HG03521 (cell line): Measurements from ENCODE around the gene NEURL4.
A peak's percentile ranks its signal among the peaks of the same experiment; 100 is the strongest.

Source experiments
- ATAC-seq: cut with Tn5 transposase; IDR thresholded peaks from one replicate; pipeline ENCODE4 v1.9.1; 2021; ENCODE audit warnings: mild to moderate bottlenecking, moderate library complexity; ENCODE audit not compliant: unreplicated experiment

NEURL4 gene

DNA sequence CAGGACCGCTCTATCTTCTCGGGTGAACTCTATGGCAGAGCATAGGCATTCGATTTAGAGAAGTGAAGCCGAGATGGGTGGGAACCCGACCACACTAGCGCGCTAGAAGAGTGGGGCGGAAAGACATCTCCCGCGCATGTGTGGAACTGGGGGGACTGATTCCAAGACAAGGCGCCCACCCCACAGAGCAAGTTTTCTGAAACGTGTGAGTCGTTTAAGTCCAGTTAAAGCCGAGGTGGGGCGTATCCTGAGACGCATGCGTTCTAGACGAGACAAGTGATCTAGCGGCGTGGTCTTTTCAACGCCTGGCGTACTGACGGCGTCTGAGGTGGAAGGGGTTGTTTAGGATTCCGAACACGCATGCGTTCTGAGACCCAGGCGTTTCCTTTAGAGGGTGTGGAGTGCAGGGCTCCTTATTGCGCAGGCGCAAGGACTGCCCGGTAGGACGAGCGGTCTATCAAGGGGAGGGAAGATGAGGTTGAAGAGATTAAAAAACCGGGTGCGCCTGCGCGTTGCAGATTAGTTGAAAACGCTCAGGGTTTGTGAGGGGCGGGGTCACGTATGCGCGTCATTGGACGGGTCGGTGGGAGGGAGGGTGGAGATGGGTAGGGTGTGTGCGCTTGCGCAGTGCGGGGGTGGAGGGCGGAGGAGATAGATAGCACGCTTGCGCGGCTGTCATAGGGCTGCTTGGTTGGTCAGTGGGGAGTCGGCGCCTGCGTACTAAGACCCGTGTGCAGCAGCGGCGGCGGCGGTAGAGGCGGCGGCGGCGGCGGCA, 22.0 kb downstream of the NEURL4 start, which contains the start of gene EIF5A:
TSS of gene EIF5A (plus strand) at position 718 of the 775 bp plus-strand sequence. CDS start 2,008 bp downstream, outside the sequence.
- peak; percentile 69 for ATAC-seq

DNA sequence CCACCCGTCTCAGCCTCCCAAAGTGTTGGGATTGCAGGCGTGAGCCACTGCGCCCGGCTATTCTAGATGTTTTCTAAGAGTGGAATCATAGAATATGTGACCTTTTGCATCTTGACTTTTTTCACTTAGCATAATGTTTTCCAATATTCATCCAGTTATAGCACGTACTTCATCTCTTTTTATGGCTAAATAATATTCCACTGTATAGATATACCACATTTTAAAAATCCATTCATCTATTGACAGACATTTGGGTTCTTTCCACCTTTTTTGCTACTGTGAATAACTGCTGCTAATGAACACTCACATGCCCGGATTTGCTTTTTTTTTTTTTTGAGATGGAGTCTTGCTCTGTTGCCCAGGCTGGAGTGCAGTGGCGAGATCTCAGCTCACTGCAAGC, 25.0 kb downstream of the NEURL4 start:
- no peak for ATAC-seq

DNA sequence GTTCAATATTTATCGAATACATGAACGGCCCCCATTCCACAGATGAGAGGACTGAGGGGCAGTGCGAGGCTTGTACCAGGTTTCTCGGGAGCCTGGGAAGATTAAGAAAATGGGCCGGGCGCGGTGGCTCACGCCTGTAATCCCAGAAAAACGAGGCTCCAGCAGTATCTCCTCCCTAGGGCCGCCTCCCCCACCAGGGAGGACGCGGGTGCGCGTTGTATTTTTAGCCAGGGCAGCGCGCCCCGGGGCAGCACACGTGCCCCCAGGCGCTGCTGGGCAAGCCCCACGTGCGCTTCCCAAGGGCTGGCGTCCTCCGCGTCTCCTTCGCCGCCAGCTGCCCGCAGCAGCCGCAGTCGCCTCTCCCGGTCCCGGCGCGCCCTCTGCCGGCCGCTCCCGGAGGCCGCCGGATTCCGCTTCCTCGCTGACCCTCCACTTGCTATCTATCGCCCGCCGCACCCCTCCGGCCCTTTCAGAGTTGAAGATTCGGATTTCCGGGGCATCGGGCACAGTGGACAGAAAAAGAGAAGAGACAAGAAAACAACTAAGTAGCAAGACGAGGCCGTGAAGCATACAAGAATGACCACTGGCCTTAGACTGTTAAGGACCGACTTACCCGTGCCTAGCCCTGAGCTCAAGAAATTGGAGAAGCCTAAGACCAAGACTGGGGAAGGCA, 32.8 kb downstream of the NEURL4 start:
- ATAC-seq: no peak

DNA sequence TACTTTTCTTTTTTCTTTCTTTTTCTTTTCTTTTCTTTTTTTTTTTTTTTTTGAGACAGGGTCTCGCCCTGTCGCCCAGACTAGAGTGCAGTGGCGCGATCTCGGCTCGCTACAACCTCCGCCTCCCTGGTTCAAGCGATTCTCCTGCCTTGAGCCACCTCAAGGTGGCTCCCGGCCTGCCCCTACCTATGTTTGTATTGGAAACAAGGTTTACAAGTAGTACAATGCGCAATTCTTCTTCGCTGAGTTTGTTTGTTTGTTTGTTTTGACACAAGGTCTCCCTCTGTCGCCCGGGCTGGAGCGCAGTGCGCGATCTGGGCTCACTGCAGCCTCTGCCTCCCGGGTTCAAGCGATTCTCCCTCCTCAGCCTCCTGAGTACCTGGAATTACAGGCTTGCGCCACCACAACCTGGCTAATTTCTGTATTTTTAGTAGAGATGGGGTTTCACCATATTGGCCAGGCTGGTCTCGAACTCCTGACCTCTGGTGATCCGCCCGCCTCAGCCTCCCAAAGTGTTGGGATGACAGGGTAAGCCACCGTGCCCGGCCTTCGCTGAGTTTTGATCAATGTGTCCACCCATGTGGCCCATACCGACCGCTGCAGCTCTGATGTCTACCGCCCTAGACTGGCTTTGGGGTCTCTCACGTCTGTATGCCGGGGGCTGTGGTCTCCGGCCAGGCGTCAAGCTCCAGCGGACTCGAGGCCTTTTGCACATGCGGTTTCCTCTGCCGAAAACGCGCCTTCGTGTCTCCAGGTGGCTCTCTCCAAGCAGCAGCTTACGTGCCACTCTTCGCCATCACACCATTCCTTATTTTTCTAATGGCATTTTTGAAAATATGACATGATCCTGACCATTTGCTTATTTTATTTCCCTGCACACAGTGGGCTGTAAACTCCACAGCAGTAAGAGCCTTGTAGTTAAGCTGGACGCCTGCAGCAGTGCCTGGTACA, 33.6 kb downstream of the NEURL4 start:
- no peak for ATAC-seq

DNA sequence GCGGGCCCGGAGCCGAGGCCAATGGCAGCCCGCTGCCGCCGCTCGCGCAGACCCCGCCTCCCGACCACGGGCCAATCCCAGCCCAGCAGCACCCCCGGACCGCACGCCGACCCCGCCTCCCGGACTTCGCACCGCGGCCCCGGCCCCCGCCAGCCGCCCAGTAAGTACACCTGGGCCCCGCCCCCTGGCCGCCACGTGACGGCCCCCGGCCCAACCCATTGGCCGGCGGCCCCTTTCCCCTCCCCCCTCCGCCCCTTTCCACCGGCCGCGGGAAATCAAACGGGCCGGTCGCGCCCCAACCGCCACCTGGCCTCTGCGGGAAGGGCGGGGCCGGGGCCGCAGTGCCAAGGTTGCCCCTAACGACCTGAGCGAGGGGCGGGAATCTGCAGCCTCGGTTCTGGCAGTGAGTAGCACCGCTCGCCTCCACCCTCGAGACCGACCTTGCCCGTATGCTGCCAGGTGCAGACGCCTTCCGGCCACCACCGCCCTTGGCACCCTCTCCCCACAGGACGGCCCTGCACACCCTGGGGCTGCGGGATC, 34.5 kb downstream of the NEURL4 start, which contains the start of gene YBX2:
TSS of gene YBX2 (minus strand) at position 26 of the 540 bp plus-strand sequence. CDS start 139 bp downstream, outside the sequence.
- ATAC-seq: peak; percentile 54

DNA sequence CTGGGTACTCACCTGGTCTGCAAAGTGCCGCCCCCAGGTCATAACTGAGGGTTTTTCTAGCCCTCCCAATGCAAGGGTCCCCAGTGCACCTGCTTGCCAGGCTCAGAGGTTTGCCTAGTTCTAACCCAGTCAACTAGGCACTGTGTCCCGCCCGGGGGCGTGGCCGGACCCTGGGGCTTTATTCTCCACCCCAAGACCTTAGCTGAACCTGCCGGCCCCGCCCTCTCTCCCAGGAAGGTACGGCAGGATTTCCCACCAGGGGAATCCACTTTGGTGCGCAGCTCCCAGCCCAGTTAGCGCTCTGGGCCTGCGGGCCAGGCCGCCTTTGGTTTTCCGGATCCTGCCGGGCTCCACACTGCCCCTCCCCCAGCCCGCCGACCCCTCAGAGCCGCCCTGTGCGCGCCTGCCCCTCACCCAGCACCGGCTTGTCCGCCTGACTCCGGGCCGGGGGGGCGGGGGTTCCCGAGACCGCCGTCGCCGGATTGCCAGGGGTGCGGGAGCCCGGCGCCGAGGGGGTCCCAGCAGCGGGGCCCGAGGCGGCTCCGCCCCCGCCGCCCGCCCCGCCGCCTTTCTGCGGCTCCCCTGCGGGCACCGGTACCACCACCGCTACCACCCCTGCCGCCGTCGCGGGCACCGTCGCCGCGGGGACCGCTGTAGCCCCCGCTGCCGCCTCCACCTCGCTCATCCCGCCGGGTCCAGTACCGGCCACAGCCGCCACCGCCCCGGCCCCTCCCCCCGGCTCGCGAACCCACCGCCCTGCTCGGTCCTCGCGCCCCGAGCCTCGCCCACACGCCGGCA, 35.1 kb downstream of the NEURL4 start:
- ATAC-seq: no peak

DNA sequence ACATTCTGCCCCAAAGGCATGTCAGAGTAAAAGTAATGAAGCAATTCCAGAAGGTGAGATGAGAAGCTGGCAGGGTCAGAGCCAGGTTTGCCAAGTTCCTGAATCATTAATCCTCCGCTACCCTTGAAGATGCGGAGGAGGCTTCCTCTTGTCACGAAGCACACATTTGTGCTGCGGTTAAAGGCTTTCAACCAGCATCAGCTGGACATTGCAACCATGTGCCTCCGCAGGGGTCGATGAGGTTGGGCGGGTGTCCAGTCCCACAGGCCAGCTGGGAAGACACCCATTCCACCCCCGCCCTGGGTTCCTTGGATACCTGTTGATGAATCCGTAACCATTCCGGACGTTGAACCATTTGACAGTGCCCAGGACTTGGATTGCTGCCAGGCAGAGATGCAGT, 36.0 kb downstream of the NEURL4 start:
- no peak for ATAC-seq

DNA sequence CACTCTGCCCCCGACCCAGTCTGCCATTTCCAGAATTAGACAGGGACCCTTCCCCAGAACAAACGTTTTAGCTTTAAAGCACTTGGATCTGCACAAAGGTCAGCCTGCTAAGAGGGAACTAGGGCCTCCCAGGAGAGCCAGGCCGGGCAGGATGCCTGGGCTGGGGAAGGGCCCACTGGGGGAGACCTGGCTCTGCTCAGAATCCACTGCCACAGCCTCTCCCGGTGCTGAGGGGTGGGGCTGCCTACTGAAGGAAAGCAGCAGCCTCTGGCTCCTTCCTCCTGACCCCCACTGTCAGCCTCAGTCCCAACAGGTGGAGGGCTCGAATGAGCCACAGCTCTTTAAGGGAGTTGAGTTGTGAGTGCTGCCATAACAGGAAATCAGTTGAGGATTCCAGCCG, 36.4 kb downstream of the NEURL4 start:
- ATAC-seq: no peak

DNA sequence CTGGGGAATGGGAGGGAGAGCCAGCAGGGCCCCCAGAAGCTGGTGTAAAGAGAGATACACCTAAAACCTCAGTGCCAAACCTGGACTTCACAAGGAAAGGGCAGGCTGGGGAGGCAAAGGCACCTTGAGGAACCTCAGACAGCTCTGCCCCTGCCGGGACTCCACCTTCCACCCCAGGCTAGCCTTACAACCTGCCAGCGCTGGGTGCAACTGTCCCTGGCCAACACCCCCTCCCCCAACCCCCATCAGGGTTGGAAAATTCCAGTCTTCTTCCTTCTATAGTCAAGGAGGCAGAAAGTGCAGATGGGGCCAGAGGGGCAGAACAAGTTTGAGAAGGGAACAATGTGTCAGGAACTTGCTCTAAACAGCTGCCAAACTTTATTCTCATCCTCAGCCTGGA, 36.9 kb downstream of the NEURL4 start:
- ATAC-seq: no peak

DNA sequence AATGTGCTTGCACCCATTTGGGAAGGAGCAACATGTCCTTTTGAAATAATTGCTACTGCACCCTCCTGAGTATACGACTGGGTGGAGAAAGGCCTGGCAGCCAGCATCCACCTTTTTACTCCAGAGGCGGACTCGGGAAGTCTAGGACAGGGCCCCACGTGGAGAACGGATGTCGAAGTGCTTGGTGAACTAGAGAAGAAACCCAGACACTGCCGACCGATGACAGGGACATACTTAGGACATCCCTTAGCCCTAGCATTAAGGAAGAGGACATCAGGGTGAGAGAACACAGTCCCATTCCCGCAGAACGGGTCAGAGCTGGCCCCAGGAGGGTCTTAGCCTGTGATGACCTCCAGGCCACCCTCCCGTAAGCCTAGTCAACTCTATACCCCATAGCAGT, 38.5 kb downstream of the NEURL4 start:
- no peak for ATAC-seq

DNA sequence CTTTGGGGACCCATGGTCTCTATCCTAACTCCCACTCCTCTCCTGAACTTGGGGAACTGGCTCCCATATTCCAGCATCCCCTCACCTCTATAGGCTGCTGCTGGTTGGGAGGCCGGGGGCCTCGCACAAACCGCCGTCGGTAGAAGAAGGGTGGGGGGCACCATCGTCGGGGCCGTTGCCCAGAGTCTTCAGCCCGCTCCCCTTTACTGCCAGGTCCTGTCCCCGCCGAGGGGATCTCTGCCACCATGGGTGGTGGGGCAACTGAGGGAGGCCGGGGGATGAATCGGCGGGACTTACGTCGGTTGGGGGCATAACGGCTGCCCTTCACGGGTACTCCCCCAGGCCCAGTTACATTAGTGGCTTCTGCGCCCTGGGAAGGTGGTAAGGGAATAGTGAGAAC, 39.0 kb downstream of the NEURL4 start:
- no peak for ATAC-seq

DNA sequence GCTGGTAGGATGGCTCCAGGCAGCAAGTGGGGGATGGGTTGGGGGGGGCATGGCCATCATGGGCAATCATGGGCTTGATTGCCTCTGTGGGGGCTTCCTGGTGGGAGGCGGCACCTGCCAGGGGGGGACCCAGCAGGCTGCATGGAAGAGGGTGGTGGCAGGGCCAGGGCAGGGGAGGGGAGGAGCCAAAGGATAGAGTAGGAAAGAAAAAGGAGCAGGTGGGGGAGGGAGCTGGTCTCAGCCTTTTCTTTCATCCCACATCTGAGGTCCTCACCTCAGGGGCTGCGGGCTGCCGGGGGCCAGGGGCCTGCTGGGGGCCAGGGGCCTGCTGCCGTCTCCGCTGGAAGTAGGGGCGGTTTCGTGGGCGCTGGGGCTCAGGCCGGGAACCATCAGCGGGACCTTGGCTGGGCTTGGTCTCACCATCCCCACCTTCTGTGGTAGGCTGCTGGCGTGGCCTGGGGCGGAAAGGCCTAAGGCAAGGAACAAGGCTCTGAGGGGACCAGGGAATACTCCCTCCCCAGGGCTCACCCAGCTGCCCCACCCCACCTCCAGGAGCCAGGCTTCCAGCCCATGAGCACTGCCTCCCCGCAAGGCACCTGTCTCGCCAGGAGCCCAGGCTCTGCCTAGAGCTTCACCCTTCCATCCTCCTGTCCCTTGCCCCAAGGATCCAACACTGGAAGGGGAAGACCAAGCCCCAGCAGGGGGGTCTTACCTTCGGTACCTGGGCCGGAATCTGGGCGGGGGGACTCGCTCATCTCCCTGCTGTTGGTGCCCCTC, 39.7 kb downstream of the NEURL4 start:
- no peak for ATAC-seq

DNA sequence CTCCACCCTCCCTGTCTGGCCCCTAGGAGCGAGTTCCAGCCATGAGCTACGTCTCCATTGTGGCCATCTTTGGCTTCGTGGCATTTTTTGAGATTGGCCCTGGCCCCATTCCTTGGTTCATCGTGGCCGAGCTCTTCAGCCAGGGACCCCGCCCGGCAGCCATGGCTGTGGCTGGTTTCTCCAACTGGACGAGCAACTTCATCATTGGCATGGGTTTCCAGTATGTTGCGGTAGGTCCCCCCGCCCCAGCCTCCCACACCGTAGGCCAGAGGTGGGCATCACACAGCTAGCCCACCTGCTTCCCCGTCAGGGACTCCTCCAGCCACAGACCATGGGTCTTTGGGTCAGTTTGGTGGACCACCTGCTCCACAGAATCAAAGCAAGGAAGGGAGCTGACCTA, 43.5 kb downstream of the NEURL4 start:
- ATAC-seq: no peak

DNA sequence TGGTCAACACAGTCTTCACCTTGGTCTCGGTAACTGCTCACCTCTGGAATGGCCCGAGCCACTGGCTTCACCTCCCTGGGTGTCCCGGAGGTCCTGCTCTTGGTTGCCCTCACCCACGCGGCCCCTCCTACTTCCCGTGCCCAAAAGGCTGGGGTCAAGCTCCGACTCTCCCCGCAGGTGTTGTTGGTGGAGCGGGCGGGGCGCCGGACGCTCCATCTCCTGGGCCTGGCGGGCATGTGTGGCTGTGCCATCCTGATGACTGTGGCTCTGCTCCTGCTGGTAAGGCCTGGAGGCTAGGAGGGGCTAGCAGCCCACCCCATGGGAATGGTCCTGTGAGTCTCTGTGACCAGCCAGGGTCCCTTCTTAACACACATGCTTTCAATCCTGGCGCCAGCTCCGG, 44.2 kb downstream of the NEURL4 start:
- no peak for ATAC-seq

DNA sequence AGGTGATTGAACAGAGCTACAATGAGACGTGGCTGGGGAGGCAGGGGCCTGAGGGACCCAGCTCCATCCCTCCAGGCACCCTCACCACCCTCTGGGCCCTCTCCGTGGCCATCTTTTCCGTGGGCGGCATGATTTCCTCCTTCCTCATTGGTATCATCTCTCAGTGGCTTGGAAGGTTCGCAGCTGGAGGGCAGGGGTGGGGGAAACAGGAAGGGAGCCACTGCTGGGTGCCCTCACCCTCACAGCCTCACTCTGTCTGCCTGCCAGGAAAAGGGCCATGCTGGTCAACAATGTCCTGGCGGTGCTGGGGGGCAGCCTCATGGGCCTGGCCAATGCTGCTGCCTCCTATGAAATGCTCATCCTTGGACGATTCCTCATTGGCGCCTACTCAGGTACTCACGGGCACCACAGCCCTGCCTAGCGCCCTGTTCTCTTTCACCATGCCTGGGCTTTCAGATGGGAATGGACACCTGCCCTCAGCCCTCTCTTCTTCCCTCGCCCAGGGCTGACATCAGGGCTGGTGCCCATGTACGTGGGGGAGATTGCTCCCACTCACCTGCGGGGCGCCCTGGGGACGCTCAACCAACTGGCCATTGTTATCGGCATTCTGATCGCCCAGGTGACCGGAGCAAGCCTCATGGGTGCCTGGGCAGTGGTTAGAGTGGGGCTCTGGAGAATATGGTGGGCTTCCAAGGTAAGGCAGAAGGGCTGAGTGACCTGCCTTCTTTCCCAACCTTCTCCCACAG, 45.5 kb downstream of the NEURL4 start:
- ATAC-seq: no peak

DNA sequence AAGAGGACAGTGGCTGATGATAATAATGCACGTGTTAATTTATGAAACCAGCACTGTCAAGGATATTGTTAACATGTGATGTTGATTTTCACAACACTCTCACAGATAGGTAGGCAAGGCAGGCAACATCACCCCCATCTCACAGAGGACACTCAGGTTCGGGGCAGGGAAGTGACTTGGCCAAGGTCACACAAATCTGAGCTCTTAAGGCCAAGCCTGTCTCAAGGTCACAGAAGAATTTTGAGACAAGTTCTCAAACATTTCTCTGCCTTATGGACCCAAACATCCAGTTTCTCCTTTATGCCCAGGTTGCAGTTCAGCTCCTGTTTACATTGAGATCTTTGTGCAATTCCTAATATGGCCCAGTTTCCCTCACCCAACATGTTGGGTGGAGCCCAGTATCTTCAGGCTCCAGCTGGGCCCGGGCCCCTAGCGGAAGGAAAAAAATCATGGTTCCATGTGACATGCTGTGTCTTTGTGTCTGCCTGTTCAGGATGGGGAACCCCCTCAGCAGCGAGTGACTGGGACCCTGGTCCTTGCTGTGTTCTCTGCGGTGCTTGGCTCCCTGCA, 46.3 kb downstream of the NEURL4 start:
- no peak for ATAC-seq

DNA sequence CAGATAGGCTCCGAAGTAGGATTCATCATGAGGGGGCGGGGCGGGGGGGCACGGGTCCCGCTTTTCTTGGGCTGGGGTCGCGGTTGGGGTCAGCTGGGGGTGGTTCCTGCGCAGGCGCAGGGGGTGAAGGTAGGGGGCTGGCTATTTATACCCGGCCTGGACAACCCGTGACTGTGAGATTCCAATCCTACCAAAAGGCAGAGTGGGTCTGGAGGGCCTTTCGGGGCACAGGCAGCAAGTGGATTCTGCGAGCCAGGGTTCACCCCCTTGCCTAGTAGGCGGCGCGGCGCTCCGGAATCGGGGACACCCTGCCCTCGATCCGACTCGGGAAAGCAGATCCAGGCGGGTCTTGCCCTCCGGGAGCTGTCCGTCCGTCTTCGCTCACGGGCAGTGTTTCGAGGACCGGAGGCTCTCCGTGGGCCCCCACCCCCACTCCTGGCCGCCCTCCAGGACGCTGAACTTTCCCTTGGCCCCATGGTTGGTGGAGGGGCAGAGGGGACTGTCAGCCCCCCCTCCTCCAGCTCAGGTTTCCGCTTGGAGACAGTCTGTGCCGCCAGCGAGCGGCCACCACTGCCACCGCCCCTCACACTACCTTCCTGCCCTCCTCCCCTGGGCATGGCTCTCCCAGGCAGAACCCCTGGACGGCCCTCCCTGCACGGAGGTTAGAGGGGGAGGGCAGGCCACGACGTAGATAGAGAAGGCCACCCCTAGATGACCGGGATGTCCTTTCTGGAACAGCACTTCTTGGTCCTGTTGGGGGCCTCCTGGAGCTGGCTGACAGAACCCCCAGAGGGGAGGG, 47.0 kb downstream of the NEURL4 start:
- ATAC-seq: no peak
